Calu3 (cell line): ENCODE results near the gene ADGRV1. TPM values are rescaled to one million over a fixed set of nuclear protein-coding genes. Genes with fewer than 3 reads are reported as not detected.
A peak's percentile ranks its signal among the peaks of the same experiment; 100 is the strongest.

ENCODE experiments used
- BruUV-seq: library from RNA; stranded (reverse); fragments of 400-500 nt; replicated peaks from 2 replicates; lab custom pipeline; 2021; lab: Mats Ljungman, UMichigan
- CTCF ChIA-PET: fragments of 300-600 bp; sonication (Branson Sonifier 250); formaldehyde crosslinking; loops from one replicate; lab custom pipeline; 2022; ENCODE audit warnings: antibody characterized with exemption; lab: Charles Lee
- DNase-seq: peaks from one replicate; pipeline ENCODE4 v3.0.0; 2022
- H3K27ac Mint-ChIP-seq: one replicate; pipeline ENCODE4 v1.8.0; 2022; ENCODE audit warnings: mixed read lengths; ENCODE audit not compliant: unreplicated experiment
- H3K27me3 Mint-ChIP-seq: one replicate; pipeline ENCODE4 v1.8.0; 2022; ENCODE audit warnings: mixed read lengths; ENCODE audit not compliant: unreplicated experiment
- H3K36me3 Mint-ChIP-seq: one replicate; pipeline ENCODE4 v1.8.0; 2022; ENCODE audit warnings: mild to moderate bottlenecking, moderate library complexity, mixed read lengths; ENCODE audit not compliant: insufficient read depth, unreplicated experiment
- H3K4me1 Mint-ChIP-seq: one replicate; pipeline ENCODE4 v1.8.0; 2022; ENCODE audit warnings: mild to moderate bottlenecking, low read depth, mixed read lengths; ENCODE audit not compliant: unreplicated experiment
- H3K4me3 Mint-ChIP-seq: one replicate; pipeline ENCODE4 v1.8.0; 2022; ENCODE audit warnings: mild to moderate bottlenecking, low read depth, moderate library complexity, mixed read lengths; ENCODE audit not compliant: unreplicated experiment
- H3K9me3 Mint-ChIP-seq: one replicate; pipeline ENCODE4 v1.8.0; 2022; ENCODE audit warnings: low read depth, mixed read lengths; ENCODE audit not compliant: unreplicated experiment
- intact Hi-C: fragments of 100-400 bp; cut with micrococcal nuclease; formaldehyde crosslinking; loops from one replicate; pipeline ENCODE4 v1.10.0; 2022; ENCODE audit not compliant: unreplicated experiment
- total RNA-seq: library from RNA; stranded (reverse); gene quantifications from 2 replicates; pipeline ENCODE4 v1.2.3, GENCODE V29; 2022
- TF ChIP-seq, protein P1 (sequence below): fragments of 200-600 bp; IDR thresholded peaks from one replicate; pipeline ENCODE4 v1.8.0; 2022; ENCODE audit warnings: antibody characterized with exemption; ENCODE audit not compliant: unreplicated experiment

ADGRV1 gene
- total RNA-seq, 1 experiment from 2014 or later: 1.8 TPM

DNA sequence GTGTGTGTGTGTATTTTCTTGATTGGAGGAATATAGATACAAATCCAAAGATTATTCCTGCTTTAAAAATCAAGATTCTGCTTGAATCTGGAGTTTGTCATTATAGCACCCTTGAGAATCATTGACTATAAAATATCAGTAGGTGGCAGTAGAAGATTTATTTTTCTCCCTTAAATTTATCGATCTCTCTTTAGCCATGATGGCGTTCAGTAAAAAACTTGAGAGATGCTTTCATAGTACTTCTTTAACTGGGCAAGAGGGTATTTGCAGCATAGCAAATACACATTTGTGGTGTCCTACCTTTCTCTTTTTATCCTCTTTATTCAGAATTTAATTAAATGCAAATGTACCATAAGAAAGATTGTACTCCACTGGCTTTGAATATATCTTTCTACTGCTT is 307.7 kb downstream of the ADGRV1 start:
- H3K4me3 Mint-ChIP-seq: no peak overlapping the region
- DNase-seq: no peak
- intact Hi-C loops: loop anchor here (1.0 to 2.0 kb wide), 6 partner anchors 66 to 552 kb away; no protein-coding TSS in a partner anchor
- no TSS peak for BruUV-seq
- no peaks in the 10 kb centered on the region for H3K9me3 Mint-ChIP-seq
- H3K27me3 Mint-ChIP-seq: no peaks in the 10 kb centered on the region
- H3K4me1 Mint-ChIP-seq: peaks cover 10% of the 10 kb centered on the region
- no peaks in the 10 kb centered on the region for H3K36me3 Mint-ChIP-seq
- TF ChIP-seq, protein P1, sequence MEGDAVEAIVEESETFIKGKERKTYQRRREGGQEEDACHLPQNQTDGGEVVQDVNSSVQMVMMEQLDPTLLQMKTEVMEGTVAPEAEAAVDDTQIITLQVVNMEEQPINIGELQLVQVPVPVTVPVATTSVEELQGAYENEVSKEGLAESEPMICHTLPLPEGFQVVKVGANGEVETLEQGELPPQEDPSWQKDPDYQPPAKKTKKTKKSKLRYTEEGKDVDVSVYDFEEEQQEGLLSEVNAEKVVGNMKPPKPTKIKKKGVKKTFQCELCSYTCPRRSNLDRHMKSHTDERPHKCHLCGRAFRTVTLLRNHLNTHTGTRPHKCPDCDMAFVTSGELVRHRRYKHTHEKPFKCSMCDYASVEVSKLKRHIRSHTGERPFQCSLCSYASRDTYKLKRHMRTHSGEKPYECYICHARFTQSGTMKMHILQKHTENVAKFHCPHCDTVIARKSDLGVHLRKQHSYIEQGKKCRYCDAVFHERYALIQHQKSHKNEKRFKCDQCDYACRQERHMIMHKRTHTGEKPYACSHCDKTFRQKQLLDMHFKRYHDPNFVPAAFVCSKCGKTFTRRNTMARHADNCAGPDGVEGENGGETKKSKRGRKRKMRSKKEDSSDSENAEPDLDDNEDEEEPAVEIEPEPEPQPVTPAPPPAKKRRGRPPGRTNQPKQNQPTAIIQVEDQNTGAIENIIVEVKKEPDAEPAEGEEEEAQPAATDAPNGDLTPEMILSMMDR: peak; percentile 64
- H3K27ac Mint-ChIP-seq: no peak overlapping the region
- CTCF ChIA-PET: interaction anchor here (1.7 to 2.3 kb wide), 3 partner anchors 517 to 553 kb away, joined by 8 to 14 read pairs (median 11); partner anchors contain the start of gene ARRDC3

DNA sequence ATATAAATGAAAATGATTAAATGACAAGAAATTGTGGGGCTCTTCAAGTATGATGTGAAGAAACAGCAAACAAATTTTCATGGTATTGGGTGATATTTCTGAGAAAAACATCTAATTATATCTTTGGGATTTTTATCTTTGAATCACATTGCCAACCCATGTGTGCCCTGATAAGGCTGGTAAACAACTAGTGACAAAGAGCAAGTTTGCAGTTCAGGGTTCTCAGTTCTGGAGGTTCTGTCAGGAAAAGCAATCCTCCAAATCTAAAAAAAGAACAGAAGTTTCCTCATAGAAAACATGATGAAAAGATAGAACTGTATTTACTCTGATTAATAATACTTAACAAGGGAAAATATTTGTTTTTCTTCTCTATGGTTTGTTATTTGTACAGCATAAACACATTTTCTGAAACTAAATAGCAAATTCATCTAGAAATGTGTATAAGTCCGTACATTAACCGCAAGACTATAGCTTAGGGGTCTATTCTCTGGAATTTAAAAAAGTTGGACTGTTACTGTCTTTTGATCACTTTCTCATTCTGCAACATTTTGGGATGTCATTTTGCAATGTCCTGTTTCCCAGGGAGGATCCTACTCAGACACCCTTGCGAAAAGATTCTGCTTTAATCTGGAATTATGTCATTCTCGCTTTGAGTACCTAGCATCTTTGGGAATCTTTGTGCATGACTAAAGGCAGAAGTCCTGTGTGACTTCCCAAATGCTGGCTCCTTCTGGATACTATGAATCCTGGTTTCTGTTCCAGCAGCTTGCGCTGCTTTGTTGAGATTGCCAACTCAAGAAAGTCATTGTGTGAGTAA is 308.5 kb downstream of the ADGRV1 start:
- BruUV-seq: no TSS peak
- Mint-ChIP-seq H3K27ac (no peak overlapping the region), H3K36me3 (no peaks in the 10 kb centered on the region), H3K4me3 (no peak overlapping the region), H3K4me1 (peaks cover 10% of the 10 kb centered on the region), H3K9me3 (no peaks in the 10 kb centered on the region), H3K27me3 (no peaks in the 10 kb centered on the region)
- no peak for DNase-seq
- TF ChIP-seq, protein P1: no peak
- intact Hi-C loops: loop anchor here (1.0 to 2.0 kb wide), 6 partner anchors 65 to 552 kb away; no protein-coding TSS in a partner anchor
- CTCF ChIA-PET: interaction anchor here (2.3 kb wide), 1 partner anchor 519 kb away, joined by 14 read pairs; no protein-coding TSS in a partner anchor

DNA sequence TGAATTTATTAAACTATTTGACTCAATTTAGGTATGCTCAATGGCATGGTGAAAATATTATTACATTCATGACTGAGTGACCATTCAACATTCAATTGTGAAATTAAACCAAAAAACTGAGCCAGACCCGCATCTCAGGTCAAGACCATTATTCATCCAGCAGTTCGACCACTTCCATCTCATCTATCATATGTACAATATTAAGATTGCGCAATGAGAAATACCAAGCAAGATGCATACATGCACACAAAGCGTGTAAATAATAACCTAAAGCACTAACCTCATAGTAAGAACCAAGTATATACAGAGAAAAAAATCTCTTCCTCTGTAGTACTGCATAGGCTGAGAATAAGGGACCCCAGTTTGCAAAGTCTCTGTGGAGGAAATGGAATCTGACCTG is 310.2 kb downstream of the ADGRV1 start:
- no peaks in the 10 kb centered on the region for H3K27me3 Mint-ChIP-seq
- H3K27ac Mint-ChIP-seq: no peak overlapping the region
- TF ChIP-seq, protein P1: no peak
- CTCF ChIA-PET: no interaction called here
- peaks cover 10% of the 10 kb centered on the region for H3K4me1 Mint-ChIP-seq
- no peaks in the 10 kb centered on the region for H3K36me3 Mint-ChIP-seq
- no peak overlapping the region for H3K4me3 Mint-ChIP-seq
- DNase-seq: no peak
- H3K9me3 Mint-ChIP-seq: no peaks in the 10 kb centered on the region
- intact Hi-C loops: no loop called here
- BruUV-seq: no TSS peak

DNA sequence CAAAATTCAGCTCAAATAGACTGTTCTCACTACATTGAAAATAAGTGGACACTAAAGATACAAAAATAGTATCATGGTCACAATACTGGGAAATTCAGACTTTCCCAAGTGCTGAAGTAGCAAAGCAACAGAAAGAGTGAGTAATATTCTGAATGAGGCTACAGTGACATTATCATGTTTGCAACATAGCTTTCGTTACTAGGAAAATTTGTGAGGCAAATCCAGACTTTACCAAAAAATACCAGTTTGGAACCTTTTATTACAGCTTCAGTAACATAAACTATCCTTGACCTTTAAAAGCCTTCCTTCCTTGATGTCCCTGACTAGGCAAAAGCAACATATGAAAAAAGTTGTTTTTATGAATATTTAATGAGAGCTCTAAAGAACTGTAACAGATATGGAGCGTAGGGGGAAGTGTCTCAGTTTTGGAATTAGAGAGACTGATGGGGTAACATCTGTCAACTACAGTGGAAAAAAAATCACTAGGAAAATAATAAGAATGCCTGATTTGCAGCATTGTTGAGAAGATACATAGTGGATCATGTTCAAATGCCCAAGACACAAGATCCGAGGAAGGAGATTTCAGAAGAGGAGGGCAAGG is 312.9 kb downstream of the ADGRV1 start:
- no peak for DNase-seq
- no peaks in the 10 kb centered on the region for H3K9me3 Mint-ChIP-seq
- H3K27ac Mint-ChIP-seq: no peak overlapping the region
- no TSS peak for BruUV-seq
- H3K36me3 Mint-ChIP-seq: no peaks in the 10 kb centered on the region
- no peaks in the 10 kb centered on the region for H3K27me3 Mint-ChIP-seq
- intact Hi-C loops: no loop called here
- TF ChIP-seq, protein P1: no peak
- peaks cover 14% of the 10 kb centered on the region for H3K4me1 Mint-ChIP-seq
- H3K4me3 Mint-ChIP-seq: no peak overlapping the region
- CTCF ChIA-PET: no interaction called here
